Measurements from ENCODE around the gene SPRR2D.
"Not testable (repeated sequence)": the region's sequence is repeated elsewhere in the genome, so short reads cannot be mapped to it uniquely, and the experiment has no call there.

SPRR2D gene

GRCh38 chr1:153030895-153031294, 10.0 kb downstream of the SPRR2D start, which contains the start of gene SPRR1B:
Gene SPRR1B (plus strand): TSS chr1:153031203. CDS start chr1:153032346, 1,143 bp downstream.
- Mint-ChIP-seq H3K27me3 (peaks cover 30% of the 10 kb centered on the region), H3K4me1 (ENCODE audit: low read depth) (no peaks in the 10 kb centered on the region)

GRCh38 chr1:153028766-153029165, 12.2 kb downstream of the SPRR2D start:
- H3K36me3 Mint-ChIP-seq (ENCODE audit: low read depth): no peaks in the 10 kb centered on the region
- no peaks in the 10 kb centered on the region for H3K4me1 Mint-ChIP-seq (ENCODE audit: low read depth)
- H3K27me3 Mint-ChIP-seq: peaks cover 29% of the 10 kb centered on the region
- no peak overlapping the region for H3K4me3 Mint-ChIP-seq
- H3K9me3 Mint-ChIP-seq: no peaks in the 10 kb centered on the region
- H3K27ac Mint-ChIP-seq: no peak overlapping the region

More at GRCh38 chr1:153030895-153031294, 10.0 kb downstream of the SPRR2D start, which contains the start of gene SPRR1B:
- Mint-ChIP-seq H3K36me3 (ENCODE audit: low read depth) (no peaks in the 10 kb centered on the region), H3K9me3 (no peaks in the 10 kb centered on the region), H3K27ac (no peak within 1 kb of the TSS), H3K4me3 (no peak within 1 kb of the TSS)

- no peaks in the 10 kb centered on the region for H3K36me3 Mint-ChIP-seq (ENCODE audit: low read depth)
- H3K27me3 Mint-ChIP-seq: peaks cover 40% of the 10 kb centered on the region
- no peak overlapping the region for H3K27ac Mint-ChIP-seq
- no peaks in the 10 kb centered on the region for H3K4me1 Mint-ChIP-seq (ENCODE audit: low read depth)
- no peaks in the 10 kb centered on the region for H3K9me3 Mint-ChIP-seq
- no peak overlapping the region for H3K4me3 Mint-ChIP-seq
These were observed 15.1 kb downstream of the SPRR2D start for GRCh38 chr1:153025797-153026196.

- Mint-ChIP-seq H3K4me1 (ENCODE audit: low read depth) (no peaks in the 10 kb centered on the region), H3K9me3 (no peaks in the 10 kb centered on the region), H3K36me3 (ENCODE audit: low read depth) (no peaks in the 10 kb centered on the region), H3K27me3 (peaks cover 45% of the 10 kb centered on the region), H3K27ac (no peak overlapping the region), H3K4me3 (no peak overlapping the region)
These were observed 16.5 kb downstream of the SPRR2D start for GRCh38 chr1:153024413-153024812.

- Mint-ChIP-seq H3K27ac (no peak overlapping the region), H3K9me3 (no peaks in the 10 kb centered on the region), H3K36me3 (ENCODE audit: low read depth) (no peaks in the 10 kb centered on the region), H3K4me1 (ENCODE audit: low read depth) (no peaks in the 10 kb centered on the region), H3K4me3 (no peak overlapping the region), H3K27me3 (peaks cover 44% of the 10 kb centered on the region)
These were observed 17.8 kb downstream of the SPRR2D start for GRCh38 chr1:153023109-153023508.

GRCh38 chr1:153022340-153022739, 18.6 kb downstream of the SPRR2D start:
- H3K36me3 Mint-ChIP-seq (ENCODE audit: low read depth); H3K9me3 Mint-ChIP-seq; H3K4me1 Mint-ChIP-seq (ENCODE audit: low read depth); H3K27ac Mint-ChIP-seq; H3K4me3 Mint-ChIP-seq: not testable (repeated sequence)
- peaks cover 45% of the 10 kb centered on the region for H3K27me3 Mint-ChIP-seq

- not testable (repeated sequence) for H3K27ac Mint-ChIP-seq; H3K9me3 Mint-ChIP-seq; H3K4me3 Mint-ChIP-seq; H3K4me1 Mint-ChIP-seq (ENCODE audit: low read depth); H3K36me3 Mint-ChIP-seq (ENCODE audit: low read depth)
- peaks cover 42% of the 10 kb centered on the region for H3K27me3 Mint-ChIP-seq
These were observed 19.1 kb downstream of the SPRR2D start for GRCh38 chr1:153021829-153022228.

GRCh38 chr1:153011235-153011758, 29.6 kb downstream of the SPRR2D start:
- H3K4me1 Mint-ChIP-seq (ENCODE audit: low read depth); H3K36me3 Mint-ChIP-seq (ENCODE audit: low read depth); H3K4me3 Mint-ChIP-seq; H3K27ac Mint-ChIP-seq; H3K9me3 Mint-ChIP-seq: not testable (repeated sequence)
- H3K27me3 Mint-ChIP-seq: peaks cover 18% of the 10 kb centered on the region

GRCh38 chr1:153001382-153001781, 39.5 kb downstream of the SPRR2D start, which contains the start of gene SPRR3:
Gene SPRR3 (plus strand): TSS chr1:153001749. CDS start chr1:153003021, 1,272 bp downstream.
- no peaks in the 10 kb centered on the region for H3K9me3 Mint-ChIP-seq
- no peak within 1 kb of the TSS for H3K27ac Mint-ChIP-seq
- no peaks in the 10 kb centered on the region for H3K36me3 Mint-ChIP-seq (ENCODE audit: low read depth)
- no peaks in the 10 kb centered on the region for H3K4me1 Mint-ChIP-seq (ENCODE audit: low read depth)
- H3K27me3 Mint-ChIP-seq: peaks cover 20% of the 10 kb centered on the region
- H3K4me3 Mint-ChIP-seq: no peak within 1 kb of the TSS

- Mint-ChIP-seq H3K27ac (no peak overlapping the region), H3K4me3 (no peak overlapping the region), H3K9me3 (no peaks in the 10 kb centered on the region), H3K4me1 (ENCODE audit: low read depth) (no peaks in the 10 kb centered on the region), H3K36me3 (ENCODE audit: low read depth) (no peaks in the 10 kb centered on the region), H3K27me3 (peaks cover 30% of the 10 kb centered on the region)
These were observed 40.6 kb downstream of the SPRR2D start for GRCh38 chr1:153000294-153000693.

GRCh38 chr1:152999818-153000217, 41.1 kb downstream of the SPRR2D start:
- Mint-ChIP-seq H3K9me3 (no peaks in the 10 kb centered on the region), H3K27me3 (peaks cover 33% of the 10 kb centered on the region), H3K36me3 (ENCODE audit: low read depth) (no peaks in the 10 kb centered on the region), H3K27ac (no peak overlapping the region), H3K4me1 (ENCODE audit: low read depth) (no peaks in the 10 kb centered on the region), H3K4me3 (no peak overlapping the region)

GRCh38 chr1:152998476-152998875, 42.4 kb downstream of the SPRR2D start:
- peaks cover 33% of the 10 kb centered on the region for H3K27me3 Mint-ChIP-seq
- no peaks in the 10 kb centered on the region for H3K36me3 Mint-ChIP-seq (ENCODE audit: low read depth)
- no peaks in the 10 kb centered on the region for H3K9me3 Mint-ChIP-seq
- H3K4me1 Mint-ChIP-seq (ENCODE audit: low read depth): no peaks in the 10 kb centered on the region
- no peak overlapping the region for H3K27ac Mint-ChIP-seq
- H3K4me3 Mint-ChIP-seq: no peak overlapping the region

- Mint-ChIP-seq H3K4me1 (ENCODE audit: low read depth) (no peaks in the 10 kb centered on the region), H3K36me3 (ENCODE audit: low read depth) (no peaks in the 10 kb centered on the region), H3K4me3 (no peak overlapping the region), H3K27me3 (peaks cover 35% of the 10 kb centered on the region), H3K9me3 (no peaks in the 10 kb centered on the region), H3K27ac (no peak overlapping the region)
These were observed 43.0 kb downstream of the SPRR2D start for GRCh38 chr1:152997901-152998300.

GRCh38 chr1:152996633-152997400, 44.1 kb downstream of the SPRR2D start:
- no peak overlapping the region for H3K27ac Mint-ChIP-seq
- peaks cover 37% of the 10 kb centered on the region for H3K27me3 Mint-ChIP-seq
- no peaks in the 10 kb centered on the region for H3K9me3 Mint-ChIP-seq
- no peaks in the 10 kb centered on the region for H3K36me3 Mint-ChIP-seq (ENCODE audit: low read depth)
- H3K4me1 Mint-ChIP-seq (ENCODE audit: low read depth): no peaks in the 10 kb centered on the region
- no peak overlapping the region for H3K4me3 Mint-ChIP-seq

GRCh38 chr1:152995842-152996241, 45.1 kb downstream of the SPRR2D start:
- Mint-ChIP-seq H3K4me3 (no peak overlapping the region), H3K4me1 (ENCODE audit: low read depth) (no peaks in the 10 kb centered on the region), H3K27ac (no peak overlapping the region), H3K9me3 (no peaks in the 10 kb centered on the region), H3K27me3 (peaks cover 35% of the 10 kb centered on the region), H3K36me3 (ENCODE audit: low read depth) (no peaks in the 10 kb centered on the region)

- H3K27ac Mint-ChIP-seq: no peak overlapping the region
- H3K4me1 Mint-ChIP-seq (ENCODE audit: low read depth): no peaks in the 10 kb centered on the region
- H3K4me3 Mint-ChIP-seq: no peak overlapping the region
- peaks cover 30% of the 10 kb centered on the region for H3K27me3 Mint-ChIP-seq
- no peaks in the 10 kb centered on the region for H3K36me3 Mint-ChIP-seq (ENCODE audit: low read depth)
- no peaks in the 10 kb centered on the region for H3K9me3 Mint-ChIP-seq
These were observed 47.7 kb downstream of the SPRR2D start for GRCh38 chr1:152993186-152993585.

Measured in stimulated activated naive CD8-positive, alpha-beta T cell treated with anti-CD3 and anti-CD28 coated beads, Interleukin-15, Interleukin-2, amounts not matched to agents 100 ng/mL and 50 ng/mL, for 24 hours (primary cell).